ENCODE data around the gene DTNBP1.

DTNBP1 gene

GRCh38 chr6:15588971-15589634, 73.7 kb downstream of the DTNBP1 start:
- DNase-seq (ENCODE audit: low read depth): no peak

GRCh38 chr6:15586503-15586902, 76.3 kb downstream of the DTNBP1 start:
- DNase-seq (ENCODE audit: low read depth): no peak

- no peak for DNase-seq (ENCODE audit: low read depth)
Measured at GRCh38 chr6:15585760-15586214, 77.0 kb downstream of the DTNBP1 start.

- DNase-seq (ENCODE audit: low read depth): no peak
Measured at GRCh38 chr6:15582499-15582898, 80.3 kb downstream of the DTNBP1 start.

GRCh38 chr6:15581751-15582150, 81.1 kb downstream of the DTNBP1 start:
- no peak for DNase-seq (ENCODE audit: low read depth)

- DNase-seq (ENCODE audit: low read depth): no peak
Measured at GRCh38 chr6:15580326-15580725, 82.5 kb downstream of the DTNBP1 start.

GRCh38 chr6:15578716-15579391, 84.0 kb downstream of the DTNBP1 start:
- no peak for DNase-seq (ENCODE audit: low read depth)

- no peak for DNase-seq (ENCODE audit: low read depth)
Measured at GRCh38 chr6:15577550-15578171, 85.2 kb downstream of the DTNBP1 start.

GRCh38 chr6:15577106-15577505, 85.7 kb downstream of the DTNBP1 start:
- no peak for DNase-seq (ENCODE audit: low read depth)

GRCh38 chr6:15575357-15576033, 87.3 kb downstream of the DTNBP1 start:
- DNase-seq (ENCODE audit: low read depth): no peak

- DNase-seq (ENCODE audit: low read depth): no peak
Measured at GRCh38 chr6:15574486-15574885, 88.3 kb downstream of the DTNBP1 start.

- no peak for DNase-seq (ENCODE audit: low read depth)
Measured at GRCh38 chr6:15574023-15574422, 88.8 kb downstream of the DTNBP1 start.

GRCh38 chr6:15573384-15573783, 89.4 kb downstream of the DTNBP1 start:
- DNase-seq (ENCODE audit: low read depth): no peak

GRCh38 chr6:15572296-15573016, 90.4 kb downstream of the DTNBP1 start:
- DNase-seq (ENCODE audit: low read depth): no peak

GRCh38 chr6:15570171-15570570, 92.7 kb downstream of the DTNBP1 start:
- no peak for DNase-seq (ENCODE audit: low read depth)

GRCh38 chr6:15569035-15569995, 93.5 kb downstream of the DTNBP1 start:
- no peak for DNase-seq (ENCODE audit: low read depth)

GRCh38 chr6:15562977-15563376, 99.9 kb downstream of the DTNBP1 start:
- DNase-seq (ENCODE audit: low read depth): no peak

- no peak for DNase-seq (ENCODE audit: low read depth)
Measured at GRCh38 chr6:15561447-15562199, 101.2 kb downstream of the DTNBP1 start.

- no peak for DNase-seq (ENCODE audit: low read depth)
Measured at GRCh38 chr6:15560713-15561112, 102.1 kb downstream of the DTNBP1 start.

- DNase-seq (ENCODE audit: low read depth): no peak
Measured at GRCh38 chr6:15557174-15557573, 105.7 kb downstream of the DTNBP1 start.

All from stimulated activated CD8-positive, alpha-beta memory T cell treated with anti-CD3 and anti-CD28 coated beads, Interleukin-15, amount 100 ng/mL, for 1 hour (primary cell).